ENCODE results near the gene ZNF653.

Gene ZNF653

GRCh38 chr19:11513946-11514345, 8.3 kb upstream of the ZNF653 start:
- no peak for DNase-seq

- no peak for DNase-seq
Observed at GRCh38 chr19:11510444-11510843, 4.8 kb upstream of the ZNF653 start.

GRCh38 chr19:11507370-11508078, 1.9 kb upstream of the ZNF653 start:
- DNase-seq = no peak

GRCh38 chr19:11506967-11507366, 1.3 kb upstream of the ZNF653 start:
- DNase-seq = no peak

- DNase-seq = no peak
Observed at GRCh38 chr19:11506101-11506555, 489 bp upstream of the ZNF653 start.

- DNase-seq = peak; percentile 98
Observed at GRCh38 chr19:11505032-11505503, 571 bp downstream of the ZNF653 start.

- no peak for DNase-seq
Observed at GRCh38 chr19:11504502-11505031, 1.1 kb downstream of the ZNF653 start.

GRCh38 chr19:11499890-11500420, 5.7 kb downstream of the ZNF653 start:
- DNase-seq = no peak

- DNase-seq = no peak
Observed at GRCh38 chr19:11499220-11499726, 6.4 kb downstream of the ZNF653 start.

GRCh38 chr19:11496391-11497163, 9.1 kb downstream of the ZNF653 start:
- DNase-seq = peak; percentile 77

- no peak for DNase-seq
Observed at GRCh38 chr19:11495885-11496284, 9.8 kb downstream of the ZNF653 start.

- no peak for DNase-seq
Observed at GRCh38 chr19:11495481-11495880, 10.2 kb downstream of the ZNF653 start.

- no peak for DNase-seq
Observed at GRCh38 chr19:11494634-11495285, 10.9 kb downstream of the ZNF653 start.

- no peak for DNase-seq
Observed at GRCh38 chr19:11489378-11489777, 16.3 kb downstream of the ZNF653 start.

- DNase-seq = no peak
Observed at GRCh38 chr19:11486661-11487503, 18.8 kb downstream of the ZNF653 start.

GRCh38 chr19:11485245-11485837, 20.3 kb downstream of the ZNF653 start:
- DNase-seq = no peak

GRCh38 chr19:11483366-11484111, 22.1 kb downstream of the ZNF653 start:
- DNase-seq = no peak

GRCh38 chr19:11482384-11483050, 23.1 kb downstream of the ZNF653 start:
- DNase-seq = peak; percentile 94

- peak; percentile 90 for DNase-seq
Observed at GRCh38 chr19:11481534-11482383, 23.9 kb downstream of the ZNF653 start.
